ENCODE results near the gene APOC3. TPM values are rescaled to one million over a fixed set of nuclear protein-coding genes. Genes with fewer than 3 reads are reported as not detected.

Gene APOC3
- total RNA-seq, 1 donor from 2014 or later: not detected

DNA sequence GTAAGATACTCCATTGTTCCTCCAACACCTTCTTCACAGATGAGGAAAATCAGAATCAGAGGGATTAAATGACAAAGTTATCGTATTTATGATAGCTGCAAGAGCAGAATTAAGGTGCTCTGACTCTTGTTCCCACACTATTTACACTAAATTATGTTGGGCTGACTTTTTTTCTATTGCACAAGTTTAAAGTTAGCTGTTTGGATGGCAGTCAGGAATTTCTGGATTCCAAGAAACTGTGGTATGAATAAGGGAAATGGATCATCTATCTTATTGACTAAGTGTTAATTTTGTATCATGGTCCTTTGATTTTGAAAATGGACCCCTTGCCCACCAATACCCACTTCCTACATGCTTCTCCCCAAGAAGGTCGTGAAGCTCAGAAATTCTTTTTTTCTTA is 27.6 kb downstream of the APOC3 start:
- Histone ChIP-seq H3K4me3 (no peak overlapping the region), H3K27me3 (ENCODE audit: low read depth) (no peaks in the 10 kb centered on the region), H3K4me1 (peaks cover 9% of the 10 kb centered on the region), H3K27ac (replicated peaks) (no peak overlapping the region), H3K9me3 (replicated peaks) (no peaks in the 10 kb centered on the region), H3K36me3 (peaks cover 79% of the 10 kb centered on the region)
- no peak for DNase-seq
- TF ChIP-seq, protein P1, sequence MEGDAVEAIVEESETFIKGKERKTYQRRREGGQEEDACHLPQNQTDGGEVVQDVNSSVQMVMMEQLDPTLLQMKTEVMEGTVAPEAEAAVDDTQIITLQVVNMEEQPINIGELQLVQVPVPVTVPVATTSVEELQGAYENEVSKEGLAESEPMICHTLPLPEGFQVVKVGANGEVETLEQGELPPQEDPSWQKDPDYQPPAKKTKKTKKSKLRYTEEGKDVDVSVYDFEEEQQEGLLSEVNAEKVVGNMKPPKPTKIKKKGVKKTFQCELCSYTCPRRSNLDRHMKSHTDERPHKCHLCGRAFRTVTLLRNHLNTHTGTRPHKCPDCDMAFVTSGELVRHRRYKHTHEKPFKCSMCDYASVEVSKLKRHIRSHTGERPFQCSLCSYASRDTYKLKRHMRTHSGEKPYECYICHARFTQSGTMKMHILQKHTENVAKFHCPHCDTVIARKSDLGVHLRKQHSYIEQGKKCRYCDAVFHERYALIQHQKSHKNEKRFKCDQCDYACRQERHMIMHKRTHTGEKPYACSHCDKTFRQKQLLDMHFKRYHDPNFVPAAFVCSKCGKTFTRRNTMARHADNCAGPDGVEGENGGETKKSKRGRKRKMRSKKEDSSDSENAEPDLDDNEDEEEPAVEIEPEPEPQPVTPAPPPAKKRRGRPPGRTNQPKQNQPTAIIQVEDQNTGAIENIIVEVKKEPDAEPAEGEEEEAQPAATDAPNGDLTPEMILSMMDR (IDR thresholded peaks at IDR 0.05; ENCODE audit: borderline replicate concordance): no peak
- intact Hi-C loops (cut with micrococcal nuclease): no loop called here

DNA sequence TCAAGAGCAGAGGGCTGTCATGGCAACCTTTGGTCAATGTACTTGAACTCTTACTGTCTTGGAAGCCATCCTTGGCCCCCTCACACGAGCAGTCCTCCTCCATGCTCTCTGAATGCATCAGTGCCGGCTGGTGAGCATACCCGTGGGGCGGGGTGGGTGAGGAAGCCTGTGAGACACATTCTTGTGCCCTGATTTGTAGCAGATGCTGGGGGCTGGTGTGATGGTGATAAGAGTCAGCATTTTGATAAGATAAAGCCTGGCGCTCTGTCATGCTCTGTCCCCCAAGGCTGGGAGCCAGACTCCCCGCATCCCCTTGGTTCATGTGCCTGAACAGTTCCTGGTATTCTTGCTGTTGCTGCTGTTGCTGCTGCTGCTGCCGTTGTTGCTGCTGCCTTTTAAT is 28.2 kb downstream of the APOC3 start:
- intact Hi-C loops (cut with micrococcal nuclease): no loop called here
- H3K36me3 ChIP-seq: peaks cover 85% of the 10 kb centered on the region

DNA sequence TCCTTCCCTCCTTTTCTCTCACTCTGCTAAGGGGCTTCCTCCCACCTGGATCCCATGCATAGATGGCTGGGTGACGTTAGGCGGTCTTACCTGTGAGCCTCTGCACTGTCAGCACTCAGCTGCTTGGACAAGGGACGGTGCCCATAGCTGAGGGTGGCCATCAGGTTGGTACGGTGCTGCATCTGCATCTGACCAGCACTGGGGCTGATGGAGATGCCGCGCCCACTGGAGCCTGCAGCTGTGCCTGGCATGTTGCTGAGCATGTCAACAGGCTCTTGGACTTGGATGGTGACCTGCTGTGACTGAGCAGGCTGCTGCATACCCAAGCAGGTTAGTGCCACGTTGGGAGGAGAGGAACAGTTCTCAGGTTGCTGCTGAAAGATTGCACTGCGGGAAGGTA is 29.5 kb downstream of the APOC3 start:
- no peak for DNase-seq
- Histone ChIP-seq H3K4me3 (no peak overlapping the region), H3K27me3 (ENCODE audit: low read depth) (no peaks in the 10 kb centered on the region), H3K27ac (replicated peaks) (no peak overlapping the region), H3K36me3 (peaks cover 90% of the 10 kb centered on the region), H3K4me1 (no peaks in the 10 kb centered on the region), H3K9me3 (replicated peaks) (no peaks in the 10 kb centered on the region)
- TF ChIP-seq, protein P1 (IDR thresholded peaks at IDR 0.05; ENCODE audit: borderline replicate concordance): no peak
- intact Hi-C loops (cut with micrococcal nuclease): no loop called here

More for the DNA sequence above, 28.2 kb downstream of the APOC3 start:
- Histone ChIP-seq H3K9me3 (replicated peaks) (no peaks in the 10 kb centered on the region), H3K27ac (replicated peaks) (no peak overlapping the region), H3K27me3 (ENCODE audit: low read depth) (no peaks in the 10 kb centered on the region), H3K4me1 (peaks cover 3% of the 10 kb centered on the region), H3K4me3 (no peak overlapping the region)
- no peak for DNase-seq
- TF ChIP-seq, protein P1 (IDR thresholded peaks at IDR 0.05; ENCODE audit: borderline replicate concordance): no peak

DNA sequence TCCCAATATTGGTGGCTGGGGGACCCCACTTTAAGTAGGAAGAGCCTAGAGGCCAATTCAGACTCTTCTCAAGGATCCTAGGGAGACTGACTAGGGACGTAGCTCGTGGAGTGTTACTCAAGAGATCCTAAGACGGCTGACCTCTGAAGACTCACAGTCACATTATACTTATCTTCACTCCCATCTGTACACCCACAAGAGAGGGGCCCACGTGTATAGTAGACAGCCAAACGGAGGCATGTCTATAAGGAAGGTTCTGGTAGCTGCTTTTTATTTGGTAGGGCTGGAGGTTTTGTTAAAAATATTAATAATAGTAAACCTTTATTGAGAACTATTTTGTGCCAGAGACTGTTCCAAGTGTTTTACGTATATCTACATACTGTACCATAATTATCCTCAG is 30.6 kb downstream of the APOC3 start:
- H3K27ac ChIP-seq (replicated peaks): no peak overlapping the region
- DNase-seq: no peak
- intact Hi-C loops (cut with micrococcal nuclease): no loop called here
- H3K9me3 ChIP-seq (replicated peaks): no peaks in the 10 kb centered on the region
- H3K4me3 ChIP-seq: no peak overlapping the region
- no peaks in the 10 kb centered on the region for H3K27me3 ChIP-seq (ENCODE audit: low read depth)
- TF ChIP-seq, protein P1 (IDR thresholded peaks at IDR 0.05; ENCODE audit: borderline replicate concordance): no peak
- H3K4me1 ChIP-seq: peaks cover 10% of the 10 kb centered on the region
- H3K36me3 ChIP-seq: peaks cover 87% of the 10 kb centered on the region

DNA sequence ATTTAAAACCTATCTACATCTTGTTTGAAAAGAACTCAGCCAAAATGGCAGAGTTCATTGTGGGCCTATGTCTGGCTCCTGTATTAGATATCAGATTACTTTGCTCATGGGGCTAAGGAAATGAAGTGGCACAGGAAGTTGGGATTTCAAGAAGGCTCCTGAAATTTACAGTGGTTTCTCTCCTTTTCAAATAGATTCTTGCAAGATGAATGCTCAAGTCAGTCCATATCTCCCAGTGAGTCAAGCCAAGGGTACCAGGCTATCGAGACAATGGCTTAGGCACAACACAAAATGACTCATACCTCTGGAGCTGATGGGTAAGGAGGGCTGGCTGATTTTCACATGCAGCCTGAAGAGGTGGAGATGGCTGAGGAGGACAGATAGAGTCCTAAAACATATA is 31.8 kb downstream of the APOC3 start:
- Histone ChIP-seq H3K36me3 (peaks cover 89% of the 10 kb centered on the region), H3K4me3 (no peak overlapping the region)
- intact Hi-C loops (cut with micrococcal nuclease): no loop called here

More for the DNA sequence above, 31.8 kb downstream of the APOC3 start:
- DNase-seq: no peak
- H3K27me3 ChIP-seq (ENCODE audit: low read depth): no peaks in the 10 kb centered on the region
- peaks cover 23% of the 10 kb centered on the region for H3K4me1 ChIP-seq
- TF ChIP-seq, protein P1 (IDR thresholded peaks at IDR 0.05; ENCODE audit: borderline replicate concordance): no peak
- no peaks in the 10 kb centered on the region for H3K9me3 ChIP-seq (replicated peaks)
- H3K27ac ChIP-seq (replicated peaks): no peak overlapping the region

Data from left ventricle myocardium inferior (tissue), 1 donor.